ENCODE results near the gene ZNF598. TPM values are rescaled to one million over a fixed set of nuclear protein-coding genes. Genes with fewer than 3 reads are reported as not detected.

The ZNF598 gene
- total RNA-seq, 1 experiment from 2014 or later: 44.4 TPM

DNA sequence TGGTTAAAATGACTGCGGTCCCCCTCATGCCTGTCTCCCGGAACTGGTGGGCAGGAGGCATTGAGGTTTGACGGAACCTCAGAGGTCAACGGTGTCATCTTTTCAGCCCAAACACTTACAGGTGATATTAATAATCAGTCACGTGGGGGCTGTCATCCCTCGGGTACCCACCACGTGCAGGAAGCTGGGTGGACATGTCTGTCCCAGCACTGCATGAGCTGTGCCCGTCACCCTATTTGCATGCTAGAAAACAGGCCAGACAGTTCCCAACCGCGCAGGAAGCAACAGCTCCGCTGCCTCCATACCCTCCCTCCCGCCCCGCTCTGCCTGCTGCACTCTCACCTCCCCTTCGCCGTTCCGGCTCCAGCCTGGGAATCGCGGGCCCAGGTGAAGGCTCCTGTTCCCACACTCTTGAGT lies 18.5 kb downstream of the ZNF598 start:
- ATAC-seq (no peak), DNase-seq (no peak)
- H3K27ac ChIP-seq (ENCODE audit: low read length): no peak overlapping the region
- H3K4me3 ChIP-seq (ENCODE audit: low read length): no peak overlapping the region
- H2AFZ ChIP-seq (ENCODE audit: low read length): no peak overlapping the region
- H3K36me3 ChIP-seq (ENCODE audit: low read depth, low read length): no peaks in the 10 kb centered on the region; the same call in 1 of the 2 replicates
- H4K20me1 ChIP-seq (ENCODE audit: low read length): no peaks in the 10 kb centered on the region
- no peaks in the 10 kb centered on the region for H3K9me2 ChIP-seq (replicated peaks; ENCODE audit: low read length)
- no peaks in the 10 kb centered on the region for H3K79me2 ChIP-seq (ENCODE audit: low read length)
- no peaks in the 10 kb centered on the region for H3K27me3 ChIP-seq (ENCODE audit: low read length)
- BruUV-seq (replicated peaks): no TSS peak
- H3K9ac ChIP-seq (ENCODE audit: low read length): no peak overlapping the region
- no peaks in the 10 kb centered on the region for H3F3A ChIP-seq (ENCODE audit: low read length, unreplicated experiment)
- TF ChIP-seq, protein P1, sequence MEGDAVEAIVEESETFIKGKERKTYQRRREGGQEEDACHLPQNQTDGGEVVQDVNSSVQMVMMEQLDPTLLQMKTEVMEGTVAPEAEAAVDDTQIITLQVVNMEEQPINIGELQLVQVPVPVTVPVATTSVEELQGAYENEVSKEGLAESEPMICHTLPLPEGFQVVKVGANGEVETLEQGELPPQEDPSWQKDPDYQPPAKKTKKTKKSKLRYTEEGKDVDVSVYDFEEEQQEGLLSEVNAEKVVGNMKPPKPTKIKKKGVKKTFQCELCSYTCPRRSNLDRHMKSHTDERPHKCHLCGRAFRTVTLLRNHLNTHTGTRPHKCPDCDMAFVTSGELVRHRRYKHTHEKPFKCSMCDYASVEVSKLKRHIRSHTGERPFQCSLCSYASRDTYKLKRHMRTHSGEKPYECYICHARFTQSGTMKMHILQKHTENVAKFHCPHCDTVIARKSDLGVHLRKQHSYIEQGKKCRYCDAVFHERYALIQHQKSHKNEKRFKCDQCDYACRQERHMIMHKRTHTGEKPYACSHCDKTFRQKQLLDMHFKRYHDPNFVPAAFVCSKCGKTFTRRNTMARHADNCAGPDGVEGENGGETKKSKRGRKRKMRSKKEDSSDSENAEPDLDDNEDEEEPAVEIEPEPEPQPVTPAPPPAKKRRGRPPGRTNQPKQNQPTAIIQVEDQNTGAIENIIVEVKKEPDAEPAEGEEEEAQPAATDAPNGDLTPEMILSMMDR (conservative IDR thresholded peaks at IDR 0.05; ENCODE audit: low read depth, low read length): no peak
- TF ChIP-seq EZH2phosphoT487 (IDR thresholded peaks at IDR 0.05; ENCODE audit: borderline replicate concordance, low read length) (no peak), EZH2 (IDR thresholded peaks at IDR 0.05; ENCODE audit: low read length, unreplicated experiment) (no peak)
- no peaks in the 10 kb centered on the region for H3K9me3 ChIP-seq (ENCODE audit: low read length)
- peak overlapping the region; percentile 65; the same call in 1 of the 2 replicates for H3K4me2 ChIP-seq (ENCODE audit: low read length)
- intact Hi-C loops (cut with micrococcal nuclease): no loop called here
- peaks cover 4% of the 10 kb centered on the region; the same call in 1 of the 2 replicates for H3K4me1 ChIP-seq (ENCODE audit: insufficient read depth, low read length)
- ChIA-PET CTCF (no interaction called here), POLR2A (ENCODE audit: unreplicated experiment) (no interaction called here)

DNA sequence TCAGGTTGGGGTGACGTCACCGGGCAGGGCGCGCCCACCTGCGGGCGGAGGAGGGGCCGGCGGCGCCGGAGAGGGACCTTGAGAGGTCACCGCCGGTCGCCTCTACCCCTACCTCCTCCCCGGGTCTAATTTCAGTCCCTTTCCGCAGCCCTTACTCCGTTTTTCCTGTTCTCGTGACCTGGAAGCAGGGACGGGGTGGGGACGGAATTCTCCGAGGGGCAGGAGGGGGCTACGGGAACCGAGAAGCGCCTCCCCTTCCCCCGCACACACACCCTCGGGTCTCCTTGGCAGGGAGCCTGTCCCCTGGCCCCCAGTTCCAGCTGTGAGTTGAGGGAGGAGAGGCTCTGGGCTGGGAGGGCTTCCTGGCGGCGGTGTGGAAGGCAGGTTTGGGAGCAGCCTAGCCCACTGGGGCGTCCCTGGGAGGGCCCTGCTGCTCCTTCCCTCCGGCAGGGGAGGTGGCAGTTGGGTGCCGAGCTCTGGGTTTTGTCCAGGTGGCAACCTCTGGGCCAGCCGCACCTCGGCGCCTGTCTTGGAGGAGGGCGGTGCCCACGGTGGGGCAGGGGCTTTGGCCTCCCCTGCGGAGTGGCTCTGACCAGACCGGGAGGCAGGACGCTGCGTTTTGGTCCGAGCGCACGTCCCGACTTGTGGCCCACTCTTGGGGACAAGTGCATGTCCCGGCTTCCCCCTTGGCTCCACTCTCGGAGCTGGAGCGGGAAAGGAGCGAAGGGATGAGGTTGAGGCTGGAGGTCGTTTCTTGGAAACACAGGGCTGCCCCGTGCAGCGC lies 19.1 kb downstream of the ZNF598 start:
- H3K4me1 ChIP-seq (ENCODE audit: insufficient read depth, low read length): peaks cover 8% of the 10 kb centered on the region
- BruUV-seq (replicated peaks): no TSS peak
- no peaks in the 10 kb centered on the region for H3K9me2 ChIP-seq (replicated peaks; ENCODE audit: low read length)
- no peaks in the 10 kb centered on the region for H3K9me3 ChIP-seq (ENCODE audit: low read length)
- no peaks in the 10 kb centered on the region for H3F3A ChIP-seq (ENCODE audit: low read length, unreplicated experiment)
- DNase-seq (no peak), ATAC-seq (no peak)
- H2AFZ ChIP-seq (ENCODE audit: low read length): peak overlapping the region; percentile 20; the same call in 1 of the 2 replicates
- H3K27ac ChIP-seq (ENCODE audit: low read length): no peak overlapping the region
- no peaks in the 10 kb centered on the region for H4K20me1 ChIP-seq (ENCODE audit: low read length)
- no peaks in the 10 kb centered on the region for H3K27me3 ChIP-seq (ENCODE audit: low read length)
- H3K4me2 ChIP-seq (ENCODE audit: low read length): peak overlapping the region; percentile 65
- H3K9ac ChIP-seq (ENCODE audit: low read length): no peak overlapping the region
- ChIA-PET POLR2A (ENCODE audit: unreplicated experiment) (no interaction called here), CTCF (interaction anchor here (0.6 kb wide), 1 partner anchor 150 kb away, joined by 3 read pairs; no protein-coding TSS in a partner anchor)
- H3K36me3 ChIP-seq (ENCODE audit: low read depth, low read length): no peaks in the 10 kb centered on the region; the same call in 1 of the 2 replicates
- H3K4me3 ChIP-seq (ENCODE audit: low read length): peak overlapping the region; percentile 52
- TF ChIP-seq EZH2phosphoT487 (IDR thresholded peaks at IDR 0.05; ENCODE audit: borderline replicate concordance, low read length): no peak
- TF ChIP-seq, protein P1 (conservative IDR thresholded peaks at IDR 0.05; ENCODE audit: low read depth, low read length): no peak
- TF ChIP-seq EZH2 (IDR thresholded peaks at IDR 0.05; ENCODE audit: low read length, unreplicated experiment): no peak
- intact Hi-C loops (cut with micrococcal nuclease): no loop called here
- peaks cover 5% of the 10 kb centered on the region; the same call in 1 of the 2 replicates for H3K79me2 ChIP-seq (ENCODE audit: low read length)

DNA sequence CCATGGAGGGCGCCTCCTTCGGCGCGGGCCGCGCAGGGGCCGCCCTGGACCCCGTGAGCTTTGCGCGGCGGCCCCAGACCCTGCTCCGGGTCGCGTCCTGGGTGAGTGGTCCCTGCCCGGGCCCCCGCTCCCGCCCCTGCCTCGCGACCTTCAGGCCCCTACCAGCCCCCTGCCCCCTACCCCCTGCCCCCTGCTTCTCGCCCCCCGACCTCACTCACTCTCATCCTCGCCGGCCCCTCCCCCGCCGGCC lies 19.6 kb downstream of the ZNF598 start:
- intact Hi-C loops (cut with micrococcal nuclease): no loop called here
- Histone ChIP-seq H3K27me3 (ENCODE audit: low read length) (no peaks in the 10 kb centered on the region), H3K4me3 (ENCODE audit: low read length) (peak overlapping the region; percentile 52; the same call in 1 of the 2 replicates), H3K9ac (ENCODE audit: low read length) (no peak overlapping the region), H3K79me2 (ENCODE audit: low read length) (peaks cover 11% of the 10 kb centered on the region), H3K36me3 (ENCODE audit: low read depth, low read length) (no peaks in the 10 kb centered on the region; the same call in 1 of the 2 replicates), H3K4me1 (ENCODE audit: insufficient read depth, low read length) (peaks cover 14% of the 10 kb centered on the region), H3K27ac (ENCODE audit: low read length) (no peak overlapping the region), H4K20me1 (ENCODE audit: low read length) (no peaks in the 10 kb centered on the region), H2AFZ (ENCODE audit: low read length) (no peak overlapping the region), H3K4me2 (ENCODE audit: low read length) (peak overlapping the region; percentile 65; the same call in 1 of the 2 replicates), H3K9me2 (replicated peaks; ENCODE audit: low read length) (no peaks in the 10 kb centered on the region), H3K9me3 (ENCODE audit: low read length) (no peaks in the 10 kb centered on the region), H3F3A (ENCODE audit: low read length, unreplicated experiment) (no peaks in the 10 kb centered on the region)
- CTCF ChIA-PET: interaction anchor here (0.6 kb wide), 1 partner anchor 151 kb away, joined by 3 read pairs; no protein-coding TSS in a partner anchor
- no TSS peak for BruUV-seq (replicated peaks)
- TF ChIP-seq EZH2 (IDR thresholded peaks at IDR 0.05; ENCODE audit: low read length, unreplicated experiment) (no peak), EZH2phosphoT487 (IDR thresholded peaks at IDR 0.05; ENCODE audit: borderline replicate concordance, low read length) (no peak)
- TF ChIP-seq, protein P1 (conservative IDR thresholded peaks at IDR 0.05; ENCODE audit: low read depth, low read length): no peak
- DNase-seq (no peak), ATAC-seq (no peak)
- POLR2A ChIA-PET (ENCODE audit: unreplicated experiment): no interaction called here

All from PC-3 (cell line).